Measurements from ENCODE around the gene CBLB. TPM values are rescaled to one million over a fixed set of nuclear protein-coding genes. Genes with fewer than 3 reads are reported as not detected.

The CBLB gene
- total RNA-seq, 2 donors from 2014 or later, result 41.4 to 110 TPM

GRCh38 chr3:105809208-105809888 is 59.5 kb downstream of the CBLB start:
- no peak overlapping the region for H3K4me3 Mint-ChIP-seq
- no peak for ATAC-seq (replicated peaks)
- peaks cover 64% of the 10 kb centered on the region for H3K36me3 Mint-ChIP-seq (ENCODE audit: low read depth)
- H3K27ac Mint-ChIP-seq, result peak overlapping the region; percentile 56
- H3K4me1 Mint-ChIP-seq, result peaks cover 37% of the 10 kb centered on the region
- H3K9me3 Mint-ChIP-seq, result no peaks in the 10 kb centered on the region
- no peaks in the 10 kb centered on the region for H3K27me3 Mint-ChIP-seq

- H3K27ac Mint-ChIP-seq, result no peak overlapping the region
- H3K36me3 Mint-ChIP-seq (ENCODE audit: low read depth), result peaks cover 73% of the 10 kb centered on the region
- peaks cover 31% of the 10 kb centered on the region for H3K4me1 Mint-ChIP-seq
- no peaks in the 10 kb centered on the region for H3K27me3 Mint-ChIP-seq
- no peak for ATAC-seq (replicated peaks)
- no peaks in the 10 kb centered on the region for H3K9me3 Mint-ChIP-seq
- no peak overlapping the region for H3K4me3 Mint-ChIP-seq
Observed at GRCh38 chr3:105807701-105808100, 61.1 kb downstream of the CBLB start.

- Mint-ChIP-seq H3K27me3 (no peaks in the 10 kb centered on the region), H3K4me3 (peak overlapping the region; percentile 56), H3K9me3 (no peaks in the 10 kb centered on the region), H3K27ac (no peak overlapping the region), H3K4me1 (peaks cover 32% of the 10 kb centered on the region), H3K36me3 (ENCODE audit: low read depth) (peaks cover 73% of the 10 kb centered on the region)
- ATAC-seq (replicated peaks), result no peak
Observed at GRCh38 chr3:105807146-105807545, 61.7 kb downstream of the CBLB start.

GRCh38 chr3:105806359-105806758 is 62.5 kb downstream of the CBLB start:
- Mint-ChIP-seq H3K4me3 (peak overlapping the region; percentile 56), H3K36me3 (ENCODE audit: low read depth) (peaks cover 73% of the 10 kb centered on the region)

GRCh38 chr3:105805404-105805803 is 63.4 kb downstream of the CBLB start:
- peak overlapping the region; percentile 56 for H3K4me3 Mint-ChIP-seq
- peaks cover 39% of the 10 kb centered on the region for H3K4me1 Mint-ChIP-seq
- no peaks in the 10 kb centered on the region for H3K9me3 Mint-ChIP-seq
- ATAC-seq (replicated peaks), result no peak
- H3K27me3 Mint-ChIP-seq, result no peaks in the 10 kb centered on the region
- peaks cover 75% of the 10 kb centered on the region for H3K36me3 Mint-ChIP-seq (ENCODE audit: low read depth)
- H3K27ac Mint-ChIP-seq, result peak overlapping the region; percentile 7

More at GRCh38 chr3:105806359-105806758, 62.5 kb downstream of the CBLB start:
- Mint-ChIP-seq H3K9me3 (no peaks in the 10 kb centered on the region), H3K4me1 (peaks cover 33% of the 10 kb centered on the region), H3K27ac (peak overlapping the region; percentile 7), H3K27me3 (no peaks in the 10 kb centered on the region)
- ATAC-seq (replicated peaks), result peak; percentile 79

- Mint-ChIP-seq H3K36me3 (ENCODE audit: low read depth) (peaks cover 80% of the 10 kb centered on the region), H3K27ac (peak overlapping the region; percentile 45), H3K27me3 (no peaks in the 10 kb centered on the region), H3K4me3 (peak overlapping the region; percentile 37), H3K4me1 (peaks cover 44% of the 10 kb centered on the region), H3K9me3 (no peaks in the 10 kb centered on the region)
- no peak for ATAC-seq (replicated peaks)
Observed at GRCh38 chr3:105802118-105802706, 66.6 kb downstream of the CBLB start.

GRCh38 chr3:105801397-105801796 is 67.4 kb downstream of the CBLB start:
- H3K27me3 Mint-ChIP-seq, result no peaks in the 10 kb centered on the region
- peak overlapping the region; percentile 45 for H3K27ac Mint-ChIP-seq
- H3K36me3 Mint-ChIP-seq (ENCODE audit: low read depth), result peaks cover 83% of the 10 kb centered on the region
- peak overlapping the region; percentile 37 for H3K4me3 Mint-ChIP-seq
- no peaks in the 10 kb centered on the region for H3K9me3 Mint-ChIP-seq
- H3K4me1 Mint-ChIP-seq, result peaks cover 45% of the 10 kb centered on the region
- ATAC-seq (replicated peaks), result peak; percentile 73

GRCh38 chr3:105800320-105800719 is 68.5 kb downstream of the CBLB start:
- Mint-ChIP-seq H3K4me1 (peaks cover 39% of the 10 kb centered on the region), H3K4me3 (peak overlapping the region; percentile 9), H3K27ac (peak overlapping the region; percentile 38), H3K36me3 (ENCODE audit: low read depth) (peaks cover 83% of the 10 kb centered on the region), H3K27me3 (no peaks in the 10 kb centered on the region), H3K9me3 (no peaks in the 10 kb centered on the region)
- peak; percentile 38 for ATAC-seq (replicated peaks)

- Mint-ChIP-seq H3K27ac (no peak overlapping the region), H3K27me3 (no peaks in the 10 kb centered on the region), H3K36me3 (ENCODE audit: low read depth) (peaks cover 81% of the 10 kb centered on the region), H3K4me3 (no peak overlapping the region), H3K4me1 (peaks cover 34% of the 10 kb centered on the region), H3K9me3 (no peaks in the 10 kb centered on the region)
- ATAC-seq (replicated peaks), result no peak
Observed at GRCh38 chr3:105799286-105799685, 69.5 kb downstream of the CBLB start.

- H3K36me3 Mint-ChIP-seq (ENCODE audit: low read depth), result peaks cover 82% of the 10 kb centered on the region
- H3K4me1 Mint-ChIP-seq, result peaks cover 34% of the 10 kb centered on the region
- no peak for ATAC-seq (replicated peaks)
- no peaks in the 10 kb centered on the region for H3K9me3 Mint-ChIP-seq
- peak overlapping the region; percentile 9 for H3K27ac Mint-ChIP-seq
- H3K4me3 Mint-ChIP-seq, result peak overlapping the region; percentile 11
- H3K27me3 Mint-ChIP-seq, result no peaks in the 10 kb centered on the region
Observed at GRCh38 chr3:105798381-105798934, 70.4 kb downstream of the CBLB start.

GRCh38 chr3:105793040-105793439 is 75.8 kb downstream of the CBLB start:
- Mint-ChIP-seq H3K4me1 (peaks cover 28% of the 10 kb centered on the region), H3K36me3 (ENCODE audit: low read depth) (peaks cover 65% of the 10 kb centered on the region), H3K27me3 (no peaks in the 10 kb centered on the region), H3K9me3 (no peaks in the 10 kb centered on the region), H3K27ac (no peak overlapping the region), H3K4me3 (no peak overlapping the region)
- no peak for ATAC-seq (replicated peaks)

- Mint-ChIP-seq H3K27ac (peak overlapping the region; percentile 31), H3K9me3 (no peaks in the 10 kb centered on the region), H3K4me1 (peaks cover 20% of the 10 kb centered on the region), H3K27me3 (no peaks in the 10 kb centered on the region), H3K36me3 (ENCODE audit: low read depth) (peaks cover 57% of the 10 kb centered on the region), H3K4me3 (no peak overlapping the region)
- peak; percentile 51 for ATAC-seq (replicated peaks)
Observed at GRCh38 chr3:105791919-105792786, 76.7 kb downstream of the CBLB start.

GRCh38 chr3:105791131-105791530 is 77.7 kb downstream of the CBLB start:
- no peaks in the 10 kb centered on the region for H3K27me3 Mint-ChIP-seq
- H3K27ac Mint-ChIP-seq, result no peak overlapping the region
- H3K9me3 Mint-ChIP-seq, result no peaks in the 10 kb centered on the region
- H3K4me3 Mint-ChIP-seq, result no peak overlapping the region
- H3K4me1 Mint-ChIP-seq, result peaks cover 17% of the 10 kb centered on the region
- H3K36me3 Mint-ChIP-seq (ENCODE audit: low read depth), result peaks cover 52% of the 10 kb centered on the region
- ATAC-seq (replicated peaks), result no peak

- peaks cover 48% of the 10 kb centered on the region for H3K36me3 Mint-ChIP-seq (ENCODE audit: low read depth)
Observed at GRCh38 chr3:105790534-105790933, 78.3 kb downstream of the CBLB start.

More at GRCh38 chr3:105790534-105790933, 78.3 kb downstream of the CBLB start:
- Mint-ChIP-seq H3K27me3 (no peaks in the 10 kb centered on the region), H3K4me1 (peaks cover 20% of the 10 kb centered on the region), H3K9me3 (no peaks in the 10 kb centered on the region), H3K4me3 (no peak overlapping the region), H3K27ac (no peak overlapping the region)
- no peak for ATAC-seq (replicated peaks)
